GM12865 (cell line): ENCODE data around the gene TMC1.

ENCODE experiments used
- DNase-seq: peaks from one replicate; pipeline ENCODE4 v3.0.0; 2010; ENCODE audit warnings: low read depth
- H3K4me3 ChIP-seq: 2 replicates; pipeline ENCODE4 v1.5.1; 2011; ENCODE audit warnings: mild to moderate bottlenecking, low read depth, low read length, control low read depth
- CTCF ChIP-seq: IDR thresholded peaks from 2 replicates; pipeline ENCODE4 v1.5.1; 2011; ENCODE audit warnings: low read length, control low read depth, low read depth, inconsistent platforms; ENCODE audit not compliant: insufficient read depth; ENCODE audit errors: missing control alignments

Gene TMC1

DNA sequence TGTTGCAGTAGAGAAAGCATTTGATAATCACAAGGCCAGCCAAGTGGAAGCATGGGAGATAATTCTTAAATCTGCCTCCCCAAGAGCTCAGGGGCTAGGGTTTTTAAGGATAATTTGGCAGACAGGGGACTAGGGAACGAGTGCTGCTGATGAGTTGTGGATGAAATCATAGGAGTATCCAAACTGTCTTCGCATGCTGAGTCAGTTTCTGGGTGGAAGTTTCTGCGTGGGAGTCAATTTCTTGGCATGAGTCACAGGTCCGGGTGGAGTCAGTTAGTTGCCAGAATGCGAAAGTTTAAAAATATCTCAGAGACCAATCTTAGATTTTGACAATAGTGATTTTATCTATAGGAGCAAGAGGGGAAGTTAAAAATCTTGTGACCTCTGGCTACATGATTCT, 112.6 kb downstream of the TMC1 start:
- no peak for TF ChIP-seq CTCF
- DNase-seq: peak; percentile 37
- no peak overlapping the region for H3K4me3 ChIP-seq

GRCh38 chr9:72635197-72635596, 113.8 kb downstream of the TMC1 start:
- H3K4me3 ChIP-seq: no peak overlapping the region
- TF ChIP-seq CTCF: no peak
- peak; percentile 88 for DNase-seq

DNA sequence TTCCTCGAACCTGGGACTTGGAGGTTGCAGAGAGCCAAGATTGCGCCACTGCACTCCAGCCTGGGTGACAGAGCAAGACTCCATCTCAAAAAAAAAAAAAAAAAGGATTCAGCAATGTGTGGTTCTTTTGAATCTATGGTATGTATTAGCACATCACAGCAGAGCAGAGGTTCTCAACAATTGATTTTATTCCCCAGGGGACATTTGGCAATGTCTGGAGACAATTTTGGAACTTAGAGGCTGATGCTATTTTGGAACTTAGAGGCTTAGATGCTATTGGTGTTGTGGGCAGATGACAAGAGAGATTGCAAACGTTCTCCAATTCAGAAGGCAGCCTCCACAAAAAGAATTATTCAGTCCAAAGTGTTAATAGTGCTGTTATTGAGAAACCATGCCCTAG, 115.2 kb downstream of the TMC1 start:
- no peak for DNase-seq
- no peak for TF ChIP-seq CTCF
- no peak overlapping the region for H3K4me3 ChIP-seq

- no peak for DNase-seq
- no peak for TF ChIP-seq CTCF
- H3K4me3 ChIP-seq: no peak overlapping the region
Measured at GRCh38 chr9:72643651-72644050, 122.2 kb downstream of the TMC1 start.

- no peak for TF ChIP-seq CTCF
- H3K4me3 ChIP-seq: no peak overlapping the region
- no peak for DNase-seq
Measured at GRCh38 chr9:72646061-72646460, 124.7 kb downstream of the TMC1 start.

DNA sequence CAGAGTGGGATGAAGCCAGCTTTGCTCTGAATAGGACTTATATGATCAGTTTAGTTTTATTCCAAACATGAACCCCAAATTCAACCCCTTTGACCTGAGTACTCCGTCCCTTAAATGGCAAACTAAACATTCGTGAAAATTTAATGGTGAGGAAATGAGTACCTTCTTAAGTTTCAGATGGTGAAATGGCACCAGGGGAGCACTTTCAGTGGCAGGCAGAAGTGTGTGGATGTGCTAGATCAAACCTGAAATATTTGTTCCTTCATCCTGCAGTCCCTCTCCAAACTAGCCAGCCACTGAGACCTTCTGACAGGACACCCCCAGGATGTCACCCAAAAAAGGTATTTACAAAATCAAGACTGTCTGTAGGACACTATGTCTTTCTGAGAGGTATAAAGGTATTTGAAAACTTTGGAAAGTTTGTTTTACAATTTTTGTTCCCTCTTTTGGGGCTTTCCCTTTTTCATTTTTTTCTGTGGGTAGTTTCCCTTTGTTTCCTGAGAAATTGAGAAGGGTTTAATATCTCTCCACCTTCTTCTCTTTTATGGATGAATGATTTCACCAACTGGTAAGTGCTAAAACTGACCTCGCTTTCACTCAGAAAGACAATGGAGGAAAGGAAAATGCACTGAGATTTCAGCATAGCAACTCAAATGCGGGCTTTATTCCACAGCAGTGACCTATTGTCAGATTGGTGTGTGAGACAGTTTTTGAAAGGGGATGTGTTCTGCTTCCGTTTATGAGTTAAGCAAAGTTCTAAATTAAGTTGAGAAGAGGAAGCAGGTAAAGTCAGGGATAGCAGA, 127.1 kb downstream of the TMC1 start:
- H3K4me3 ChIP-seq: no peak overlapping the region
- DNase-seq: no peak
- no peak for TF ChIP-seq CTCF

- TF ChIP-seq CTCF: no peak
- no peak for DNase-seq
- H3K4me3 ChIP-seq: no peak overlapping the region
Measured at GRCh38 chr9:72649127-72649442, 127.7 kb downstream of the TMC1 start.
